Measurements from ENCODE around the gene RCAN2. TPM values are rescaled to one million over a fixed set of nuclear protein-coding genes. Genes with fewer than 3 reads are reported as not detected.

The RCAN2 gene
- total and polyA plus RNA-seq, 9 donors: 12.0 to 75.3 (median 16.7) TPM

DNA sequence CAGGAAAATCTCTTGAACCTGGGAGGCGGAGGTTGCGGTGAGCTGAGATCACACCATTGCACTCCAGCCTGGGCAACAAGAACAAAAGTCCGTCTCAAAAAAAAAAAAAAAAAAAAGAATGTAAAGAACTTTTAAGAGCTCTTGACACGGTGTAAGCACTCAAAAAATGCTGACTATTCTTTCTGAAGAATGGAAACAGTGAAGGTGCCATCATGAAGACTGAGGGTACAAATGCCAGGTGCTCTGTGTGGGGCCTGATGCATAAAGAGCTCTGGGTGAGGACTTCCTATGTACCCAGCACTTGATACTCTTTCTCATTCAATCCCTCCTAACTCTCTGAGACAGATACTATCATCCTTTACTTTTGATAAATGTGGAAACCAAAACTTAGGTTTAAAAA lies 275.5 kb downstream of the RCAN2 start:
- H3K36me3 ChIP-seq: no peaks in the 10 kb centered on the region
- H3K27ac ChIP-seq: no peak overlapping the region
- no peak overlapping the region for H3K4me3 ChIP-seq
- no peaks in the 10 kb centered on the region for H3K4me1 ChIP-seq (ENCODE audit: insufficient read depth)
- DNase-seq: no peak
- WGBS, 3 donors: 90 to 95% (median 92%) methylated on average over 4 of the region's 4 CpGs
- no peak for TF ChIP-seq POLR2A (IDR thresholded peaks at IDR 0.05)
- TF ChIP-seq, protein P1, sequence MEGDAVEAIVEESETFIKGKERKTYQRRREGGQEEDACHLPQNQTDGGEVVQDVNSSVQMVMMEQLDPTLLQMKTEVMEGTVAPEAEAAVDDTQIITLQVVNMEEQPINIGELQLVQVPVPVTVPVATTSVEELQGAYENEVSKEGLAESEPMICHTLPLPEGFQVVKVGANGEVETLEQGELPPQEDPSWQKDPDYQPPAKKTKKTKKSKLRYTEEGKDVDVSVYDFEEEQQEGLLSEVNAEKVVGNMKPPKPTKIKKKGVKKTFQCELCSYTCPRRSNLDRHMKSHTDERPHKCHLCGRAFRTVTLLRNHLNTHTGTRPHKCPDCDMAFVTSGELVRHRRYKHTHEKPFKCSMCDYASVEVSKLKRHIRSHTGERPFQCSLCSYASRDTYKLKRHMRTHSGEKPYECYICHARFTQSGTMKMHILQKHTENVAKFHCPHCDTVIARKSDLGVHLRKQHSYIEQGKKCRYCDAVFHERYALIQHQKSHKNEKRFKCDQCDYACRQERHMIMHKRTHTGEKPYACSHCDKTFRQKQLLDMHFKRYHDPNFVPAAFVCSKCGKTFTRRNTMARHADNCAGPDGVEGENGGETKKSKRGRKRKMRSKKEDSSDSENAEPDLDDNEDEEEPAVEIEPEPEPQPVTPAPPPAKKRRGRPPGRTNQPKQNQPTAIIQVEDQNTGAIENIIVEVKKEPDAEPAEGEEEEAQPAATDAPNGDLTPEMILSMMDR (IDR thresholded peaks at IDR 0.05): no peak
- no peak for TF ChIP-seq EP300 (IDR thresholded peaks at IDR 0.05)
- no peaks in the 10 kb centered on the region for H3K9me3 ChIP-seq
- H3K27me3 ChIP-seq: no peaks in the 10 kb centered on the region
- intact Hi-C loops (cut with DNase I): loop anchor here in 3 of 4 donors (5.0 to 10.0 kb wide), 3 partner anchors 182 to 569 kb away; no protein-coding TSS in a partner anchor

DNA sequence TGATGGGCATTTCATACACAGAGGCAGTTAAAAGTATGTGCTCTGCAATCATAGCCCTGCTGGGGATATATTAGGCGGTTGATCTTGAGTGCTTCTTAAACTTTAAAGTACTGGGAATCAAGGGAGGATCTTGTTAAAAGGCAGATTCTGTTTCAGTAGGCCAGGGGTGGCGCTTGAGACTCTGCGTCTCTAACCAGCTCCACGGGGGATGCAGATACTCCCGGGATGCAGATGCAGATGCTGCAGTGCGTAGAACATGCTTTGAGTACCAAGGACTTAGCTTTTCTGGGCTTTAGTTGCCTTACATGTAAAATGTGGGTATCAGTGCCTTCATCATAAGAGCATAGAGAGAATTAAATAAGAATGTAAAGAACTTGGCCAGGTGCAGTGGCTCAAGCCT lies 276.0 kb downstream of the RCAN2 start:
- H3K27ac ChIP-seq: no peak overlapping the region
- no peaks in the 10 kb centered on the region for H3K4me1 ChIP-seq (ENCODE audit: insufficient read depth)
- no peaks in the 10 kb centered on the region for H3K9me3 ChIP-seq
- TF ChIP-seq EP300 (IDR thresholded peaks at IDR 0.05) (no peak), POLR2A (IDR thresholded peaks at IDR 0.05) (no peak)
- TF ChIP-seq, protein P1 (IDR thresholded peaks at IDR 0.05): no peak
- intact Hi-C loops (cut with DNase I): loop anchor here in 3 of 4 donors (5.0 to 10.0 kb wide), 3 partner anchors 182 to 570 kb away; no protein-coding TSS in a partner anchor
- no peak for DNase-seq
- H3K36me3 ChIP-seq: no peaks in the 10 kb centered on the region
- 71 to 86% (median 80%) methylated on average over 6 of the region's 6 CpGs for WGBS, 3 donors
- H3K27me3 ChIP-seq: no peaks in the 10 kb centered on the region
- no peak overlapping the region for H3K4me3 ChIP-seq

DNA sequence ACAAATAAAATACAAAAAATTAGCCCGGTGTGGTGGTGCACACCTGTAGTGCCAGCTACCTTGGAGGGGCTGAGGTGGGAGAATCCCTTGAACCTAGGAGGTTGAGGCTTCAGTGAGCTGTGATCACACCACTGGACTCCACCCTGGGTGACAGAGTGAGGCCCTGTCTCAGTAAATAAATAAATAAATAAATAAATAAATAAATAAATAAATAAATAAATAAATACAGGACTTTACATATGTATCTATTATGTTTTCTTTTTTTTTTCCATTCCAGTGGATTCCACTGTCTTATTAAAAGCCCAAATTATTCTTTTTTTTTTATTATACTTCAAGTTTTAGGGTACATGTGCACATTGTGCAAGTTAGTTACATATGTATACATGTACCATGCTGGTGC lies 279.3 kb downstream of the RCAN2 start:
- 94 to 100% (median 98%) methylated on average over 1 of the region's 1 CpG for WGBS, 3 donors
- no peaks in the 10 kb centered on the region for H3K36me3 ChIP-seq
- TF ChIP-seq EP300 (IDR thresholded peaks at IDR 0.05) (no peak), POLR2A (IDR thresholded peaks at IDR 0.05) (no peak)
- TF ChIP-seq, protein P1 (IDR thresholded peaks at IDR 0.05): no peak
- H3K9me3 ChIP-seq: no peaks in the 10 kb centered on the region
- no peaks in the 10 kb centered on the region for H3K27me3 ChIP-seq
- no peak overlapping the region for H3K27ac ChIP-seq
- no peaks in the 10 kb centered on the region for H3K4me1 ChIP-seq (ENCODE audit: insufficient read depth)
- no peak for DNase-seq
- intact Hi-C loops (cut with DNase I): loop anchor here in 2 of 4 donors (10.0 kb wide), 2 partner anchors 203 to 573 kb away; no protein-coding TSS in a partner anchor
- H3K4me3 ChIP-seq: no peak overlapping the region

DNA sequence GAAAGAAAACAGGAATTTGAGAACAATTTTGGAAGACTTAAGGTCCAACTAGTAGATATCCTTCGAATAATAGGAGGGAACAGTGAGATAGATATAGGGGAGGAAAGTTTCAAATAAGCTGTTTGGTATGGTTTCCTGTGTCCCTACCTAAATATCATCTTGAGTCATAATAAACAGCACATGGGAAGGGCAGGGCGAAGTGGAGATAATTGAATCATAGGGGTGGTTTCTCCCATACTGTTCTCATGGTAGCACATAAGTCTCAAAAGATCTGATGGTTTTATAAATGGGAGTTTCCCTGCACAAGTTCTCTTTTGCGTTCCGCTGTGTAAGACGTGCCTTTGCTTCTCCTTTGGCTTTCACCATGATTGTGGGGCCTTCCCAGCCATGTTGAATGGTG lies 281.0 kb downstream of the RCAN2 start:
- H3K4me1 ChIP-seq (ENCODE audit: insufficient read depth): no peaks in the 10 kb centered on the region
- H3K9me3 ChIP-seq: no peaks in the 10 kb centered on the region
- H3K36me3 ChIP-seq: no peaks in the 10 kb centered on the region
- H3K27ac ChIP-seq: no peak overlapping the region
- DNase-seq: no peak
- 77 to 88% (median 81%) methylated on average over 5 of the region's 5 CpGs for WGBS, 3 donors
- intact Hi-C loops (cut with DNase I): loop anchor here in 2 of 4 donors (10.0 kb wide), 2 partner anchors 205 to 575 kb away; no protein-coding TSS in a partner anchor
- no peak for TF ChIP-seq EP300 (IDR thresholded peaks at IDR 0.05)
- TF ChIP-seq, protein P1 (IDR thresholded peaks at IDR 0.05): no peak
- H3K27me3 ChIP-seq: no peaks in the 10 kb centered on the region
- H3K4me3 ChIP-seq: no peak overlapping the region

Data from ovary (tissue), 9 donors.